Ectodermal cell (in vitro differentiated cells): Measurements from ENCODE around the gene MINDY4.

Source experiments
- H3K27ac ChIP-seq: 2 replicates; pipeline ENCODE4 v1.7.0; 2013; ENCODE audit warnings: mild to moderate bottlenecking, low read depth, low read length; ENCODE audit not compliant: insufficient read depth, poor library complexity, severe bottlenecking
- H3K27me3 ChIP-seq: 2 replicates; pipeline ENCODE4 v1.7.0; 2013; ENCODE audit warnings: mild to moderate bottlenecking, low read length; ENCODE audit not compliant: insufficient read depth, control insufficient read depth, poor library complexity, severe bottlenecking
- H3K36me3 ChIP-seq: one replicate; pipeline ENCODE4 v1.7.0; 2013; ENCODE audit warnings: low read length; ENCODE audit not compliant: control insufficient read depth, insufficient read depth
- H3K4me1 ChIP-seq: one replicate; pipeline ENCODE4 v1.7.0; 2013; ENCODE audit warnings: low read length; ENCODE audit not compliant: control insufficient read depth, insufficient read depth
- H3K4me3 ChIP-seq: 2 replicates; pipeline ENCODE4 v1.7.0; 2013; ENCODE audit warnings: low read depth, low read length, control low read depth; ENCODE audit not compliant: insufficient read depth
- H3K9me3 ChIP-seq: 2 replicates; pipeline ENCODE4 v1.7.0; 2013; ENCODE audit warnings: mild to moderate bottlenecking, low read length, moderate library complexity; ENCODE audit not compliant: control insufficient read depth
- WGBS, 2 experiments: methylation state at CpG; one replicate each; pipeline ENCODE4 v1.1.7; 2013; ENCODE audit warnings: missing lambda C conversion rate in 2 of 2; 5-methylcytosine and 5-hydroxymethylcytosine counted together

MINDY4 gene

GRCh38 chr7:30920584-30921539 is 149.6 kb downstream of the MINDY4 start:
- Histone ChIP-seq H3K36me3 (no peaks in the 10 kb centered on the region), H3K4me3 (no peak overlapping the region), H3K4me1 (peaks cover 16% of the 10 kb centered on the region), H3K27ac (no peak overlapping the region), H3K27me3 (no peaks in the 10 kb centered on the region), H3K9me3 (no peaks in the 10 kb centered on the region)
- 86% methylated on average over 9 of the region's 9 CpGs for WGBS, 2 experiments

- Histone ChIP-seq H3K4me1 (peaks cover 8% of the 10 kb centered on the region), H3K9me3 (no peaks in the 10 kb centered on the region), H3K27me3 (no peaks in the 10 kb centered on the region), H3K36me3 (no peaks in the 10 kb centered on the region), H3K27ac (no peak overlapping the region), H3K4me3 (no peak overlapping the region)
- 93 to 97% methylated on average over 19 of the region's 19 CpGs for WGBS, 2 experiments
Observed at GRCh38 chr7:30921540-30922401, 150.6 kb downstream of the MINDY4 start.

- no peaks in the 10 kb centered on the region for H3K27me3 ChIP-seq
- no peak overlapping the region for H3K4me3 ChIP-seq
- no peaks in the 10 kb centered on the region for H3K9me3 ChIP-seq
- WGBS, 2 experiments, result 85 to 95% methylated on average over 9 of the region's 9 CpGs
- H3K4me1 ChIP-seq, result peaks cover 2% of the 10 kb centered on the region
- no peak overlapping the region for H3K27ac ChIP-seq
- H3K36me3 ChIP-seq, result no peaks in the 10 kb centered on the region
Observed at GRCh38 chr7:30922596-30922995, 151.4 kb downstream of the MINDY4 start.

GRCh38 chr7:30923009-30923773 is 152.0 kb downstream of the MINDY4 start:
- no peak overlapping the region for H3K4me3 ChIP-seq
- no peaks in the 10 kb centered on the region for H3K4me1 ChIP-seq
- H3K27me3 ChIP-seq, result no peaks in the 10 kb centered on the region
- no peaks in the 10 kb centered on the region for H3K9me3 ChIP-seq
- whole genome bisulfite sequencing, 2 experiments, result 95% methylated on average over 18 to 19 of the region's 19 CpGs
- H3K27ac ChIP-seq, result no peak overlapping the region
- no peaks in the 10 kb centered on the region for H3K36me3 ChIP-seq

GRCh38 chr7:30923774-30924413 is 152.7 kb downstream of the MINDY4 start:
- Histone ChIP-seq H3K4me3 (no peak overlapping the region), H3K9me3 (no peaks in the 10 kb centered on the region), H3K4me1 (no peaks in the 10 kb centered on the region), H3K36me3 (no peaks in the 10 kb centered on the region), H3K27ac (no peak overlapping the region), H3K27me3 (no peaks in the 10 kb centered on the region)
- WGBS, 2 experiments, result 92% methylated on average over 13 of the region's 13 CpGs

GRCh38 chr7:30924624-30925023 is 153.4 kb downstream of the MINDY4 start:
- no peak overlapping the region for H3K27ac ChIP-seq
- H3K9me3 ChIP-seq, result no peaks in the 10 kb centered on the region
- no peaks in the 10 kb centered on the region for H3K36me3 ChIP-seq
- H3K27me3 ChIP-seq, result no peaks in the 10 kb centered on the region
- H3K4me3 ChIP-seq, result no peak overlapping the region
- no peaks in the 10 kb centered on the region for H3K4me1 ChIP-seq

- Histone ChIP-seq H3K9me3 (no peaks in the 10 kb centered on the region), H3K4me1 (no peaks in the 10 kb centered on the region), H3K27me3 (no peaks in the 10 kb centered on the region), H3K4me3 (no peak overlapping the region), H3K36me3 (no peaks in the 10 kb centered on the region), H3K27ac (no peak overlapping the region)
- 86 to 93% methylated on average over 2 of the region's 2 CpGs for WGBS, 2 experiments
Observed at GRCh38 chr7:30925117-30925516, 153.9 kb downstream of the MINDY4 start.

- Histone ChIP-seq H3K27me3 (no peaks in the 10 kb centered on the region), H3K27ac (no peak overlapping the region), H3K36me3 (no peaks in the 10 kb centered on the region), H3K4me1 (no peaks in the 10 kb centered on the region), H3K9me3 (no peaks in the 10 kb centered on the region), H3K4me3 (no peak overlapping the region)
- WGBS, 2 experiments, result 95% methylated on average over 5 of the region's 5 CpGs
Observed at GRCh38 chr7:30925913-30926312, 154.7 kb downstream of the MINDY4 start.

- no peaks in the 10 kb centered on the region for H3K9me3 ChIP-seq
- no peaks in the 10 kb centered on the region for H3K36me3 ChIP-seq
- H3K4me3 ChIP-seq, result no peak overlapping the region
- 94 to 96% methylated on average over 5 of the region's 5 CpGs for WGBS, 2 experiments
- H3K27me3 ChIP-seq, result no peaks in the 10 kb centered on the region
- H3K4me1 ChIP-seq, result no peaks in the 10 kb centered on the region
- H3K27ac ChIP-seq, result no peak overlapping the region
Observed at GRCh38 chr7:30926313-30926712, 155.1 kb downstream of the MINDY4 start.
